ENCODE measurements around the gene COPS3. TPM values are rescaled to one million over a fixed set of nuclear protein-coding genes. Genes with fewer than 3 reads are reported as not detected.
A peak's percentile ranks its signal among the peaks of the same experiment; 100 is the strongest.

Gene COPS3
- total RNA-seq, 1 experiment from 2014 or later, result 73.6 TPM

- no TSS peak for BruUV-seq (replicated peaks)
- Histone ChIP-seq H3K27ac (ENCODE audit: low read length) (no peak overlapping the region), H3K4me3 (ENCODE audit: low read depth in 2 of 2, low read length in 2 of 2) (no peak overlapping the region), H3K36me3 (ENCODE audit: control insufficient read depth, insufficient read depth, low read length) (peaks cover 11% of the 10 kb centered on the region), H3K9me3 (ENCODE audit: control insufficient read depth, insufficient read depth, low read depth, low read length) (no peaks in the 10 kb centered on the region), H3K4me1 (ENCODE audit: control insufficient read depth, insufficient read depth, low read length) (no peaks in the 10 kb centered on the region), H3K27me3 (ENCODE audit: control insufficient read depth, insufficient read depth, low read length) (no peaks in the 10 kb centered on the region)
- ChIA-PET CTCF (no interaction called here), POLR2A (no interaction called here)
- no peak for ATAC-seq
- DNase-seq (ENCODE audit: low read depth, low spot score), result no peak
- TF ChIP-seq POLR2AphosphoS5 (IDR thresholded peaks at IDR 0.05; ENCODE audit: low read depth, low read length), result no peak
- no peak for TF ChIP-seq CTCF (IDR thresholded peaks at IDR 0.05)
- no peak for TF ChIP-seq SIN3A (IDR thresholded peaks at IDR 0.05; ENCODE audit: borderline replicate concordance, insufficient read depth, low read depth, low read length)
- TF ChIP-seq REST (IDR thresholded peaks at IDR 0.05; ENCODE audit: insufficient read depth in 1 of 2, low read depth in 2 of 2, low read length in 1 of 2), result no peak
- TF ChIP-seq TCF7L2 (IDR thresholded peaks at IDR 0.05; ENCODE audit: low read depth, low read length), result no peak
- intact Hi-C loops (cut with micrococcal nuclease; ENCODE audit: unreplicated experiment), result no loop called here
- in situ Hi-C loops (cut with HindIII; ENCODE audit: low pct_unique_long_range_greater_than_20kb, low sequenced_read_pairs), result no loop called here
Observed at GRCh38 chr17:17217995-17218394, 63.1 kb downstream of the COPS3 start.

GRCh38 chr17:17216776-17217175 lies 64.3 kb downstream of the COPS3 start:
- in situ Hi-C loops (cut with HindIII; ENCODE audit: low pct_unique_long_range_greater_than_20kb, low sequenced_read_pairs), result no loop called here
- Histone ChIP-seq H3K27ac (ENCODE audit: low read length) (no peak overlapping the region), H3K27me3 (ENCODE audit: control insufficient read depth, insufficient read depth, low read length) (no peaks in the 10 kb centered on the region), H3K4me3 (ENCODE audit: low read depth in 2 of 2, low read length in 2 of 2) (no peak overlapping the region), H3K36me3 (ENCODE audit: control insufficient read depth, insufficient read depth, low read length) (peaks cover 11% of the 10 kb centered on the region), H3K4me1 (ENCODE audit: control insufficient read depth, insufficient read depth, low read length) (no peaks in the 10 kb centered on the region), H3K9me3 (ENCODE audit: control insufficient read depth, insufficient read depth, low read depth, low read length) (no peaks in the 10 kb centered on the region)
- ChIA-PET CTCF (no interaction called here), POLR2A (no interaction called here)
- BruUV-seq (replicated peaks), result no TSS peak
- intact Hi-C loops (cut with micrococcal nuclease; ENCODE audit: unreplicated experiment), result no loop called here
- DNase-seq (ENCODE audit: low read depth, low spot score) (no peak), ATAC-seq (peak; percentile 59; the same call in 1 of the 2 replicates)
- TF ChIP-seq TCF7L2 (IDR thresholded peaks at IDR 0.05; ENCODE audit: low read depth, low read length) (no peak), REST (IDR thresholded peaks at IDR 0.05; ENCODE audit: insufficient read depth in 1 of 2, low read depth in 2 of 2, low read length in 1 of 2) (no peak), POLR2AphosphoS5 (IDR thresholded peaks at IDR 0.05; ENCODE audit: low read depth, low read length) (no peak), SIN3A (IDR thresholded peaks at IDR 0.05; ENCODE audit: borderline replicate concordance, insufficient read depth, low read depth, low read length) (no peak), CTCF (IDR thresholded peaks at IDR 0.05) (no peak)

All from Panc1 (cell line).